Dedifferentiated amniotic fluid mesenchymal stem cell (primary cell): ENCODE data around the gene LRRK1.

Experiments
- DNase-seq: peaks from one replicate; pipeline ENCODE4 v3.0.0-alpha.2; 2016; ENCODE audit errors: extremely low spot score

LRRK1 gene

DNA sequence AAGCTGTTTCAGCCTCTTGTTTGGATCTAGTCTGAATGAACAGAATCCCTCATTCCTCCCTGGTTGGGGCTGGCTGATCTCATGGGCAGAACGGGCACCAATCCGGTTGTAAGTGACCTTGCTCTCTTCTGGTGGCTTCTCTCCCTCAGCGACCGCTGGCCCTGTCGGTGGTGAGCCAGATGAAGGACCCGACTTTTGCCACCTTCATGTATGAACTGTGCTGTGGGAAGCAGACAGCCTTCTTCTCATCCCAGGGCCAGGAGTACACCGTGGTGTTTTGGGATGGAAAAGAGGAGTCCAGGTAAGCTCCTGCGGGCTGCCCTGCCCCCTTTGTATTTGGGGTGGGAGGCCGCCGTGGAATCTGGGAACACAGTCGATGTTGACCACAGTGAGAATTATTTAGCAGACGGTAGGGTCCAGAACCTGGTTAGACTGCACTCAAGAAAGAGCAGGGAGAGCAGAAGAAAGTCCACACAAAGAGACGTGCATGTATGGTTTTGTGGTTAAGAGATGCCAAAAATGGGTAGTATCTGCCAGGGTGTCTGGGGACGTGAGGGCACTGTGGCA, 138.8 kb downstream of the LRRK1 start:
- DNase-seq: no peak

DNA sequence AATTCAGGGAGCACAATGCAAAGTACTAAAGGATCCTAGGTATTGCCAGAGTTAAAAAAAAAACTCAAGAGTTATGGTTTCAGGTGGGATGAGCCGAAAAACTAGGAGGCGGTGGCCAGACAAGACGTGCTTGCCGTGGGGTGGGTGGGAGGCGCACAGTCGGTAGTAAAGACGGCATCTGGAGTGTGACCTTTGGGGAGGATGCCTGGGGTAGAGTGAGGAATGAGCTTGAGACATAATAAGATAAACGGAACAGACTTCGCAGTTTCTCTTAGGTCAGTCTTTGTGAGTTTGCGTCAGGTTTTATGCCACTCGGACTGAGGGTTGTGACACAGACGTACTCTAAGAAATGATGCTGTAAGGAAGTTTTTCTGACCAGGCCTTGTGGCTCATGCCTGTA, 139.6 kb downstream of the LRRK1 start:
- no peak for DNase-seq

DNA sequence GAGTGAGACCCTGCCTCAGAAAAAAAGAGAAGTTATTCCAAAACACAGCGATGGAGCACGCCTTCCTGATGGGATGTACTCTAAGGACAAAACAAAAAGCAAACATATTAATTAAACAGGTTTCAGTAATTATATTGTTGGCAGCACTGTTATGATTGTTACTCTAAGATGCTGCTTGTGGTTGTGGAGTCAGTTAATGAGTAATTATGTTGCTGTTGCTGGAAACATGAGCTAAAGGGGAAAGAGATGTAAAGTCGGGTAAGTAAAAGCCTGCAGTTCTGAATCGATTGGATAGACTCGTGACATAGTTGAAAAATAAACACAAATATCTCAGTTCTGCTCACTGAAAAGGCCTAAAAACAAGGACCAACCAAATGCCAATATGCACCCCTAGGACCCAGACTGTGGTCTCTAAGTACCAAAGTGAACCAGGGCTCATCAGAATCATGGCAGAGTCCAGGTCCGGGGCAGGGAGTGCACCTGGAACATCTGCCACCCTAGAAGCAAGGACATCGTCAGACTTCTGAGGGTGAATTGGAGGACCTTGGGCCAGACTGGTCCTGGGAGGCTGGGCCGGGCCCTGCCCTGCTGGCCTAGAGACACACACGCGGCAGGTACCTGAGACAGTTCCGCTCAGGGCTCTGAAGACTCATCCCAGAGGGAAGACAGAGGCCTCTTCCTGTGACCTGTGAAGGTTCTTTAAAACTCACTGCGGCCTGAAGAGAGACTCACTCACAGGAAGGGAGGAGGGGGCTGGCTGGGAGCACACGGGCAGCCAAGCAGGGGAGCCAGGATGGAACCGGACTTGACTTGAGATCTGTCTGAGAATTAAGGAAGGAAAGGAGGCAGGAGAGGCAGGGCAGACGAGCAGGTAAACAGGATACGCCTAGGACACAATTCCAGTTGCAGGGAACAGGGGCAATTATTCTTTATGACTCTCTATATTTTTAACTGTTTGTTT, 140.5 kb downstream of the LRRK1 start:
- no peak for DNase-seq

DNA sequence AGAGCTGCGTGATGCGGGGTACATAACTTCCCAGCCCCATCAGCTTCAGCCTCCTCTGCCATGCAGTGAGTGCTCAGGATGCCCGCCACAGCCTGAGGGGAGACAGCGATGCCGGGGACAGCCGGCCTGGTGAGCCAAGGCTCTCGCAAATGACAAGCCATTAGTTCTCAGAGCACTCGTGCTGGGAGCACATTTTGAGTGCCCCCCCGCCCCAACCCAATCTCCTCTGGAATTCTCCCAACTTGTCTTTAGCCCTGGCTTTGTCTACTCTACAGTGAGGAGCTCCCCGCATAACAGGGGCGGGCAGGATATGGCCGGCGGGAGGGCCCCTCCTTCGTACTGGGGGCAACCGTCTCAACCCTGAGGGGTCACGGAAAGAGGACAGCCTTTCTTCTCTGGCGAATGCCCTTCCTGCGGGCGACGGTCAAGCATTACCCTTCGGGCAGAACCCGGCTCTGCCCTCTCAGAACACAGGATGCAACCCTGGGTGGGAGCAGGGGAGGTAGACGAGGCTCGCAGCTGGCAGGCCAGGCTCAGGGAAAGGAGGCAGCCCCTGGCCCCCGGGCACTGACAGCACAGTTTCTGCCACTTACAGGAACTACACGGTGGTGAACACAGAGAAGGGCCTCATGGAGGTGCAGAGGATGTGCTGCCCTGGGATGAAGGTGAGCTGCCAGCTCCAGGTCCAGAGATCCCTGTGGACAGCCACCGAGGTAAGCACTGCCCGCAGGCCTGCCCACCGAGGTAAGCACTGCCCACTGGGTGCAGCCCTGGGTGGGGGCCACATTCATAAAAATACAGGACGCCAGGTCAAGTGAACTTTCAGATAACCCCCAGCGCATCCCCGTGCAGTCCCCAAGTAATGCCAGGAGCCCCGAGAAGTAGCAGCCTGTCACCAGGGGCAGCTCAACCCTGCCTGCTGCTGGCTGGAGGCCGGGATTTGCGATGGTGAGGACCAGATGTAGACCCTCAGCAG, 141.7 kb downstream of the LRRK1 start:
- DNase-seq: no peak

DNA sequence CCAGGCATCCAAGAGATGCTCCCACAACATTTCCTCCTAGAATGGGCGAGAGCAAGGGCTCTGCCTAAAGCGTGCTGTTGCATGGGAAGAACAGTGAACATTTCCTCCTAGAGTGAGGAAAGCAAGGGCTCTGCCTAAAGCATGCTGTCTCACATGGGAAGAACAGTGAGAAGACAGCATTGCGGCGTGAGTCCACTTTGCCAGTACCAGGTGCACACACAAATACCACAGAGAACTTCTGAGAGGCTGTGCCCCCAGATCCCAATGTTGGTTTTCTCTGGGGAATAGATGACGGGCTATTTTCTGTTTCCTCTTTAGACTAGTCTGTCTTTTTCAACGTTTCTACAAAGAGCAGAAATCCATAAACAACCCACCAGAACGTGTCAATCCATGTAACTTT, 142.9 kb downstream of the LRRK1 start:
- no peak for DNase-seq

DNA sequence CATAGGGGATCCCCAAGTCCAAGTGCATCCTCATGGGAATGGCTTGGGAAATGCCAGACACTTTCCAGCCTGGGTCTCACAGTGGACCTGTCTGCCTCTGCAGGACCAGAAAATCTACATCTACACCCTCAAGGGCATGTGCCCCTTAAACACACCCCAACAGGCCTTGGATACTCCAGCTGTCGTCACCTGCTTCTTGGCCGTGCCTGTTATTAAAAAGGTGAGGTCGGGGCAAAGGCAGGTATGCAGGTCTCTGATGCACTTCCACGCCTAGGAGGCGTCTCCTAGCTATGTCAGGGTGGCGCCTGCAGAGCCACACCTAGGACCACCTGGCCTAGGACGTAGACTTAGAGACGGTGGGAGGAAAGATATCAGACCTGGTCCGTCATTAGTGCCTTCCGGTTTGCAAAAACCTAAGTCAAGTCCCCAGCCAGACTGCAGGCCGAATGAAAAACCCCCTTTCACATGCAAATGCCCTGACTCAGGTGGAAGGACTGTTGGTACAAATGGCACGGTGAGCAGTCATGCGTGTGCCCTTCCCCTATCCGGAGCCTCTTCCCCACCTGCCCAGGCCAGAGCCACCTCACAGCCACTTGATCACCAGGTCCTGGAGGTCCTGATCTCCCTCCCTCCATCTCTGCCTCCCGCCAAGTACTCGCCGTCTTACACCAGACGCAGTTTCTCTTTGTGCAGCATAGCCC, 143.5 kb downstream of the LRRK1 start:
- DNase-seq: no peak

DNA sequence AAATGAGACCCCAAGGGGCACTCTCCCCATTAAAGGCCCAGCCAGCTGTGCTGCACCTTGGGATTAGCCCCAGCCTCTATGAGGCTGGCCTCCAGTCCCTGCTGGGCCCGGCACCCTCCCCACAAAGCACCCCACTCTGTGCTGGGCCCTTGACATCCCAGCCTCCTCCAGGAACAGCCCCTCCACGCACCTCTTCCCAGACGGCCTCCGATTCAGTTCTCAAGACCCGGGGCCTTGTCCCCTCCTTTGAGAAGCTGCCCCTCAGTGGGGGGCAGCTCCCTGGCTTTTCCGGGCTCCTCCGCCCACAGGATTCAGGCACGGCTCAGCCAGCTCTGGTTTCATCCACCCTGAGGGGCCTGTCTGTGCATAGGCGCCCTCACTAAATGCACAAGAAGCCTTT, 144.1 kb downstream of the LRRK1 start:
- no peak for DNase-seq

DNA sequence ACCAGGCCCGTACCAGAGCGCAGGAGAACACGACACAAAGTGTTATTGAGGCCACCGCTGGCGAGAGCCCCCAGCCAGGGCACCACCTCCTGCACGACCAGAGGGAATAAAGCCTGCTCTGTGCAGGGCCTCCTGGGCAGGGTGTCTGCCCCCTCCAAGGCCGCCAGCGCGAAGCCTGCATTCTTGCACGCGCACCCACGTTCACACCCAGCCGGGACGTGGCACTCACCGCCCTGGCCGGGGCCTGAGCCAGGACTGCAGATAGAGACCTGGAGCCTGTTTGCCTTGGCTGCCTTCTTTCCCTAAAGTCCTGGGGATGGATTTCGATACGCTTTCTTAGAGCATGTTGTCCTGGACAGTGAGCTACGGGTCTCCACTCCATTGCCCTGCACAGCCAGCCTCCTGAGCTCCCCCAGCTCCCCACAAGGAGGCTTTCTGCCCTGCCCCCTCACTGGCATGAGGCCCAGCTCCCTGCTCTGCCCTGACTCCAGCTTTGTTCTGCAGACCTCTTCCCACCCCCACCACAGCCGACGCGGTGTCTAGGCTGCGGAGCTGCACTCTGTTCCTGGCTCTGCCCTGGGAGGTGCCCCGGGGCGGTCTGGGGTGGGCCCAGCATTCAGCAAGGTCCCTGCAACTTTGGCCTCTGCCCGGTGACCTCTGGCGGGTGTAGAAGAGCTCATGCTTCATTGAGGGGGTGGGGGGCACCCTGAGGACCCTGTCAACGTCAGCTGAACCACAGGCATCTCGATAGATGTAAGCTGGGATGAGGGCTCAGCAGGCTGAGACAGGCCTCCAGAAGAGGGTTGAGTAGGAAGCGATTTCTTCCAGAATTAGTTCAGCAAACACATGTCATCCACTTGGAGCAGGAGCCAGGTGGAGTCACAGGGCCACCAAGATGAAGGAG, 145.0 kb downstream of the LRRK1 start:
- DNase-seq: no peak

DNA sequence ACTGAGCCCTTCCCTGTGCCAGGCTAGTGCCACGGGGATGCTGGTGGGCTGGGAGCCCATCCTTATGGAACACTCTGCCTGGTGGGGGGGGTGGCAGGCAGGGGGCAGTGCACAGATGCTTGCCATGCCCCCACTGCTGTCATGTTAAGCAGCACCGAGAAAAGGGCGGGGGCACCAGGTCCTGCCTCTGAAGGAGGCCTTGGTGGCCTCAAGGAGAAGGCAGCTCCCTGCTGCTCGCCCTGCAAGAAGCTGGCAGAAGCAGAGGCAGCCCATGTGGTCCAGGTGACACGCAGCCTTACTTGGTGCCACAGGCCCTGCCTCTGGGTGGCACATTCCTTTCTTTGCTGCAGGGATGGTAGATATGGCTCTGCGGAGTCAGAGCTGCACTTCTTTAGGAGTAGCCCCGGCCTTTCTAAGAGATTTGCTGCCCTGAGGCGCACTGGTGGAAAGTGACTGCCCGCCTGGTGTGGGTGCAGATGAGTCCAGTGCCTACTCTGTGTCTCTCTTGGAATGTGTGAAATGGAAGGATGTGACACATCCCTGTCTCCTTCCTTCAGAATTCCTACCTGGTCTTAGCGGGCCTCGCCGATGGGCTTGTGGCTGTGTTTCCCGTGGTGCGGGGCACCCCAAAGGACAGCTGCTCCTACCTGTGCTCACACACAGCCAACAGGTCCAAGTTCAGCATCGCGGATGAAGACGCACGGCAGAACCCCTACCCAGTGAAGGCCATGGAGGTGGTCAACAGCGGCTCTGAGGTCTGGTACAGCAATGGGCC, 145.8 kb downstream of the LRRK1 start:
- DNase-seq: no peak

DNA sequence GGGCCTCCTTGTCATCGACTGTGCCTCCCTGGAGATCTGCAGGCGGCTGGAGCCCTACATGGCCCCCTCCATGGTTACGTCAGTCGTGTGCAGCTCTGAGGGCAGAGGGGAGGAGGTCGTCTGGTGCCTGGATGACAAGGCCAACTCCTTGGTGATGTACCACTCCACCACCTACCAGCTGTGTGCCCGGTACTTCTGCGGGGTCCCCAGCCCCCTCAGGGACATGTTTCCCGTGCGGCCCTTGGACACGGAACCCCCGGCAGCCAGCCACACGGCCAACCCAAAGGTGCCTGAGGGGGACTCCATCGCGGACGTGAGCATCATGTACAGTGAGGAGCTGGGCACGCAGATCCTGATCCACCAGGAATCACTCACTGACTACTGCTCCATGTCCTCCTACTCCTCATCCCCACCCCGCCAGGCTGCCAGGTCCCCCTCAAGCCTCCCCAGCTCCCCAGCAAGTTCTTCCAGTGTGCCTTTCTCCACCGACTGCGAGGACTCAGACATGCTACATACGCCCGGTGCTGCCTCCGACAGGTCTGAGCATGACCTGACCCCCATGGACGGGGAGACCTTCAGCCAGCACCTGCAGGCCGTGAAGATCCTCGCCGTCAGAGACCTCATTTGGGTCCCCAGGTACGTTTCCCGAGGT, 146.5 kb downstream of the LRRK1 start:
- no peak for DNase-seq

DNA sequence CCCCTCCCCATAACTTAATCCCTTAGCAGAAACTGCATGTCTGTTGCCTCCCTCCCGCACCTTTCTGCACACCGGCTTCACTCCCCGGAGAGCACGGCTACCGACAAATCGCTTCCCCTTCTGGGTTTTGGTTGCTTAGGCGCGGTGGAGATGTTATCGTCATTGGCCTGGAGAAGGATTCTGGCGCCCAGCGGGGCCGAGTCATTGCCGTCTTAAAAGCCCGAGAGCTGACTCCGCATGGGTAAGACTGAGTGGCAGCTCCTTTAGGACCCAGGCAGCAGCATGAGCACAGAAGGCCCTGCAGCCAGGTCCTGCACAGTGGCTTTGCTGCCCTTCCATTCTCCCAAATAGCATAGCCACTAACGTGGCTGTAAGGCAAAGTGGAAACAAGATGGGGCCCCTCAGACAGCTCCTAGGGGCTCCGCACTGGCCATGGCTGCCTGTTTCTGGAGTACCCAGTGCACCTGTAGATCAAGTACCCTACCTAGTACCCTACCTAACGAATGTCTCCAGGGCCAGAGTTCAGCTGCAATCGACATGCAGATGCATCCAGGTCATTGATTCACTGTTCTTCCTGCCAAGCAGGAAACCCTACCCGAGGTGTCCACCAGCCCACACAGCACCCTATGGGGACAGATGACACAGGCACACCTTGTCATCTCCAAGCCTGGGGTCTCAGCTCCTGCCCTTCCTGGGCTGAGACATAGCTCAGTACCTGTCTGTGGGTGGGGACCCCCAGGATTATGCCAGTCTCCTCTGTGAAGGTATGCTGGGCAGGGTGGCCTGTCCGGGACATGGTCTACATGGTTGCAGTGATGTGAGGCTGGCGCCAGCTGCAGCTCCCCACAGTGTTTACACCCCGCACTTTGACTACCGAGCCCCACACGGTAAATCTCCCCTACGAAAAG, 147.6 kb downstream of the LRRK1 start:
- no peak for DNase-seq

DNA sequence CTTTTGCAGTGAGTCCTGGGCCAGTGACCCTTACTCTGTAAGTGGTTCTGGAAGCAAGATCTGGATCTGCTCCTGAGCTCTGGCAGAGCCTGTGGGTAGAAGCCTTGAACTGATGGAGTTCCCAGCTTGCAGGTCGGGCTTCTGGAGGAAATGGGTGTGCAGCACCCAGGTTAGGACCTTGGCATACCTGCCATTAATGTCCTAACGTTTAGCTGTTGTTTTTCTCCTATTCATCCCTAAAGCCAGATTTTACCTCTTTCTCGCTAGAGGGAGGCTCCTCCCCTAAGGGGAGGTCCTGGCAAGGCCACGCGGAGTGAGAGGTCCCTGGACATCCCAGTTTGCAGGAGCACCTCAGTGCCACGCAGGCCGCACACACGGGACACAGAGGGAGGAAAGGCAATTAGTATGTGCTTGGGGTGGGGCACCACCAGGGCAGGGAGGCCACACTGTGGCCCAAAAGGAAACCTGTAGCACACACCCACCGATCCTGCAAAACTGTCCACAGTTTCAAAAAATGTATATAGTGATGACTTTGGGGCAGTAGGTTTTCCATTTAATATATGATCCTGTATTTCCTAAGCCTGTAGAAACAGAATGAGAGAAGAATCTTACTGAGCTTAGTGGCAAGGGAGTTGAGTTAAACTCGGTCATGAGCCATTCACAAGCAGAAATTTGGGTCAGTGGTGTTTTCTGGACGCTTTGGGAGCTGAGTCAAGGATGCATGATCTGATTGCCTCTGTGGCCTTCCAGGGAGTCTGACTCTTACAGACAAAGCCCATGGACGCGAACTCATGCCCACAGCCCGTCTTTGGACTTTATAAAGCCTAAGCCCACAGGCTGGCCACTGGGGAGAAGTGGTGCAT, 148.7 kb downstream of the LRRK1 start:
- no peak for DNase-seq

DNA sequence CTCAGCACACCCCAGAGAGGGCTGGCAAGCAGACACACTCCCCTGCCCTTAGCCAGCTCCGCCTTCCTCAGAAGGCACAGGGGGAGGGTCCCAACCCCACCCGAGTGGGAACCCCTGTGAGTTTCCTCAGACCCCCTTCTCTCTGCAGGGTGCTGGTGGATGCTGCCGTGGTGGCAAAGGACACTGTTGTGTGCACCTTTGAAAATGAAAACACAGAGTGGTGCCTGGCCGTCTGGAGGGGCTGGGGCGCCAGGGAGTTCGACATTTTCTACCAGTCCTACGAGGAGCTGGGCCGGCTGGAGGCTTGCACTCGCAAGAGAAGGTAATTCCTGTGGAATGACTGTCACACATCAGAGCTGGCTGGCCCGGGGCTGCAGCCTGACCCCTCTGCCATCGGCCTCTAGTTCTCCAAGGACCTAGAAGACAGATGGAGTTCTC, 149.4 kb downstream of the LRRK1 start:
- no peak for DNase-seq

DNA sequence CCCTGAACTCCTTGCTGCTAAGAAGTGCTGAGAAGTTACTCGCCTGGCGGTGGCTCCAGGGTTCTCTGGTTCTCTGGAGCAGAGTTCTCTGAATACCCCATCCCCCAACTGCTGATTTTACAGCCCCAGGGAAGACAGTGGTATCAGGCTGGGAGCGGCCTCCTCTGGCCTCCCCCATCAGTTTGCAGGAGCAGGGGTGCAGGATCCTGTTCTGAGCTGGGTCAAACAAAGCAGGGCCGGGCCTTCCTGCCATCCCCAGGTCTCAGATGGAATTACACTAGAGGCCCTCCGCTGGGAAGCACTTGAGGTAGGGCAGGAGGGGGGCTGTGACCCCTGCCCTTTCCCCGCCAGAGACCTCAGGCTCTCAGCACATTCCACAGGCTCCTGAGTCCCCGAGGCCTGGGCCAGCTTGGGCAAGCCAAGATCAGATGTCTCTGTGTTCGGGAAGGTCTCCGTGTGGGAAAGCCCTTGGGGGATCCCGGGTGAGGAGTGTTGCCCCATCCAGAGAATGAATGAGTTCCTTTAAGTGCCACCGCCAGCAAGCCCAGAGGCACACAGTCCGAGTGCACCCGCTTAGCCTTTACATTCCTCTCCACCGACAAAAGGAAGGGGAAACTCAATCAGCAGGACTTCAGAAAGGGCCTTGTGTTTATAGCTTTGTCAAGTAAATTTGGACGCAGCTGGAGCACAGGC, 149.9 kb downstream of the LRRK1 start:
- DNase-seq: no peak

DNA sequence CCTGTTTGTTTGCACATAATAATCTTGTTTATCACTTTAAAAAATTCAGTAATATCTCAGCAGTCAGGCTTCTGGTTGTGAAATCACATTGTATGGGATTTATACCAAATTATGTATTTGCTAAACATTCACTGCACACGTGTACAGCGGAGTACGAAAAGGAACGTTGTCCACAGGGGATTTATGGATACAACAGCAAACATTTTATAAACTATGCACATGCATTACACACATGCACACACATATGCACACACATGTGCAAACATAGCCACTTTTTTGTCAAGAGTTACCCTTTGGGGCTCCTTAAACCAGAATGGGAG, 150.5 kb downstream of the LRRK1 start:
- DNase-seq: no peak

DNA sequence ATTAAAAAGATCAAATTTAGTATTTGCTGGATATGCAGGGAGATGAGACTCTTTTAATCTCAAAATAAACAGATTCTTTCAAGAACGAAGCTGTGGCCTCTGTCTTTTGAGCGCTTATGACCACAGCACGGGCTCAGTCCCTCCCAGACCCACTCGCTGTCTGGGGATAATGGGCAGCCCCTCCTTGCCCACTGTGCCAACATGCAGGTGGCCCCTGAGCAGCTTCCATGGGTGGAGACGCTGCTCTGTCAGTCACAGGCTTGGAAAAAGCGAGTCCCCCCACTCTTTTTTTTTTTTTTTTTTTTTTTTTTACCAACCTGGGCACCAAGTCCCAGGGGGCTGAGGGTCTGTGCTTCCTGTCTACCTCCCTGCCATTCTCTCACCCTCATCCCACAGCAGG, 150.9 kb downstream of the LRRK1 start:
- DNase-seq: no peak
